ENCODE measurements around the gene MSANTD3.

The MSANTD3 gene

DNA sequence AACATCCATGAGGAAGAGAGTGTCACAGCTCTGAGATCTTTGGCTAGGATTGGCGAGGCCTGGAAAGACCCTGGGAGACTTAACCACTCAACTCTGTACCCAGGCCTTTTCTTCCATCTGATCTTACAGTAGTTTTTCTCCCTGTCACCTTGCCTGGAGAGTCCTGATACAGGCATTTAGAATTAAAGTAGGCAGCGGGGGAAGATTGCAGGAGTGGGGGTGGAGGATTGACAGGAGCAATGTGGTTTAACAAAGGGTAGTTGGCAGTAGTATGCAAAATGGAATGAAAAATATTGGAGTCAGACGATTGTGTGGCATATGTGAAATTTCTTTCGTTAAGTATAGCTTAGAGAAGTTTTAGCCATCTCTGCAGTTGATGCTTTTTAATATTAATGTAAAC, 62.9 kb downstream of the MSANTD3 start:
- H3K9ac ChIP-seq (ENCODE audit: low read depth, low read length): no peak overlapping the region
- no peaks in the 10 kb centered on the region for H3K36me3 ChIP-seq (ENCODE audit: insufficient read depth, low read length)
- no peaks in the 10 kb centered on the region for H3K27me3 ChIP-seq (ENCODE audit: control insufficient read depth, insufficient read depth, low read length)
- H3K4me3 ChIP-seq (ENCODE audit: low read length): no peak overlapping the region
- H3K4me2 ChIP-seq (ENCODE audit: low read length): no peak overlapping the region
- no peaks in the 10 kb centered on the region for H3K9me3 ChIP-seq (replicated peaks; ENCODE audit: low read length)
- H3K4me1 ChIP-seq (ENCODE audit: control insufficient read depth, insufficient read depth, low read length): peaks cover 10% of the 10 kb centered on the region

DNA sequence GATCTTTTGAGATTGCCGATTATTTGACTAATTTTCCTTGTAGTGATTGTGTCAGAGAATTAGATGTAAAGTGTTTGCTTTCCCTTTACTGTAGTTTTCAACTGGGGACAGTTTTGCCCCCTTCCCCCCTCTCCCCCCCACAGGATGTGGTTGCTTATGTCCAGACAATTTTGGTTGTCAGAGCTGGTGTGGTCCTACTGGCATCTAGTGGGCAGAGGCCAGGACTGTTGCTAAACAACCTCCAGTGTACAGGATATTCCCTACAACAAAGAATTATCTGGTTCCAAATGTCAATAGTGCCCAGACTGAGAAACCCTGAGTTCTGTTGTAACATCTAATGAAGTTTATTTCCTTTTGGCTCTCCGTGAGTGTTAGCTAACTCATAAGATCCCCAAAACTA, 66.0 kb downstream of the MSANTD3 start:
- H3K4me1 ChIP-seq (ENCODE audit: control insufficient read depth, insufficient read depth, low read length): peaks cover 10% of the 10 kb centered on the region
- no peaks in the 10 kb centered on the region for H3K27me3 ChIP-seq (ENCODE audit: control insufficient read depth, insufficient read depth, low read length)
- H3K9me3 ChIP-seq (replicated peaks; ENCODE audit: low read length): no peaks in the 10 kb centered on the region
- no peak overlapping the region for H3K4me3 ChIP-seq (ENCODE audit: low read length)
- no peak overlapping the region for H3K9ac ChIP-seq (ENCODE audit: low read depth, low read length)
- no peak overlapping the region for H3K4me2 ChIP-seq (ENCODE audit: low read length)
- no peaks in the 10 kb centered on the region for H3K36me3 ChIP-seq (ENCODE audit: insufficient read depth, low read length)

DNA sequence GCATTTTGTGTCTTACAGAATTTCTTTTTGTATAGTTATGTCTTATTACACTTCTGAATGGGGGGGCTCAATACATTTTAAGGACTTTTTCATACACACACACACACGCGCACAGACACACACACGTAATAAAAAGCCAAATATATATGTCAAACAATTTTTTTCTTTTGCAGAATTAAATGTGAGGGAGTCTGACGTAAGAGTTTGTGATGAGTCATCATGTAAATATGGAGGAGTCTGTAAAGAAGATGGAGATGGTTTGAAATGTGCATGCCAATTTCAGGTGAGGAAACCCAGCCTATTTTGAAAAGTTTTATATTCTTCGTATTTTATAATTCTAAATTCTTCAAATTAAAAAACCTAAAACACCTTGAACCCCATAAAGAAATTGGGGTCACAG, 71.6 kb downstream of the MSANTD3 start:
- H3K4me1 ChIP-seq (ENCODE audit: control insufficient read depth, insufficient read depth, low read length): no peaks in the 10 kb centered on the region
- no peak overlapping the region for H3K9ac ChIP-seq (ENCODE audit: low read depth, low read length)
- no peaks in the 10 kb centered on the region for H3K27me3 ChIP-seq (ENCODE audit: control insufficient read depth, insufficient read depth, low read length)
- no peaks in the 10 kb centered on the region for H3K36me3 ChIP-seq (ENCODE audit: insufficient read depth, low read length)
- no peak overlapping the region for H3K4me3 ChIP-seq (ENCODE audit: low read length)
- no peaks in the 10 kb centered on the region for H3K9me3 ChIP-seq (replicated peaks; ENCODE audit: low read length)
- H3K4me2 ChIP-seq (ENCODE audit: low read length): no peak overlapping the region

DNA sequence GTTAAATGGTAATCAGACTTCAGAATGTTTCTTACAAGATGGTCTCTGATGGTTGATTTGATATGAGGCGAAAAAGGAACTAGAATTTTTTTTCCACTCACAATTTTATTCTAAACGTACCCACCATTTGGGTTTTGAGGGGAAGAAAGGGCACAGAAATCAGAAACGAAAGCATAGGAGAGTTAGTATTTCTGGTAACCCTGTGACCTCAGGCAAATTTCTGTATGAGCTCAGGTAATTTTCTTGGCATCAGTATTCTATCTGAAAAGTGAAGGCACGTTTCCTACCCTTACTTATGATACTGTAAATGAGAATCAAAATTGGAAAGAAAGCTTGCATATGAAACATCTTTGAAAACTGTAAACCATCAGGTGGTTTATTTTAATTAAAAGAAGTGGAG, 72.5 kb downstream of the MSANTD3 start:
- Histone ChIP-seq H3K4me2 (ENCODE audit: low read length) (no peak overlapping the region), H3K4me1 (ENCODE audit: control insufficient read depth, insufficient read depth, low read length) (no peaks in the 10 kb centered on the region), H3K4me3 (ENCODE audit: low read length) (no peak overlapping the region), H3K9ac (ENCODE audit: low read depth, low read length) (no peak overlapping the region), H3K9me3 (replicated peaks; ENCODE audit: low read length) (no peaks in the 10 kb centered on the region), H3K27me3 (ENCODE audit: control insufficient read depth, insufficient read depth, low read length) (no peaks in the 10 kb centered on the region), H3K36me3 (ENCODE audit: insufficient read depth, low read length) (no peaks in the 10 kb centered on the region)

DNA sequence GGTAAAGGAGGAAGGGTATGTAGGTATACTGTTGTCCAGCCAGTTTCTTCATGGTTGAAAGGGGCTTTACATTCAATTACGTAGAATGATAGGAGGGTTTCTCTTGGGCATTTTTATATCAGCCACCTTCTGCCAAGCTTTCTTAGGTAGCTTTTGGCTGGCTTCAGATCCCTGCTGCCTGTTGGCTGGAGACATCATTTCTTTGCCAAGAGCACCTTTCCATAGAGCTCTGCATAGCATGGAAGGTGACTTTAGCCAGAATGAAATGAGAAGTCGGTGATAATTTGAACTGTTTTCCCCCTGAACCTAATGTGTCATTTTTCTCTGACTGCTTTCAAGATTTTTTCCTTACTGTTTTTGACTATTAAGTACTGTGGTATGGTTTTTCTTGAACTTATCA, 72.9 kb downstream of the MSANTD3 start:
- H3K9me3 ChIP-seq (replicated peaks; ENCODE audit: low read length): no peaks in the 10 kb centered on the region
- no peaks in the 10 kb centered on the region for H3K36me3 ChIP-seq (ENCODE audit: insufficient read depth, low read length)
- H3K4me2 ChIP-seq (ENCODE audit: low read length): no peak overlapping the region
- no peaks in the 10 kb centered on the region for H3K4me1 ChIP-seq (ENCODE audit: control insufficient read depth, insufficient read depth, low read length)
- no peak overlapping the region for H3K9ac ChIP-seq (ENCODE audit: low read depth, low read length)
- H3K27me3 ChIP-seq (ENCODE audit: control insufficient read depth, insufficient read depth, low read length): no peaks in the 10 kb centered on the region
- H3K4me3 ChIP-seq (ENCODE audit: low read length): no peak overlapping the region
